Neutrophil (primary cell): ENCODE data around the gene PODXL2.

Source experiments
- H3K27ac ChIP-seq: fragments of 200-600 bp; sonication (generic); 2 replicates; pipeline ENCODE4 v1.5.1; 2016; ENCODE audit warnings: mild to moderate bottlenecking, moderate library complexity
- H3K27me3 ChIP-seq: fragments of 200-600 bp; sonication (generic); 2 replicates; pipeline ENCODE4 v1.6.0; 2016; ENCODE audit warnings: mild to moderate bottlenecking
- H3K36me3 ChIP-seq: fragments of 200-600 bp; sonication (generic); 2 replicates; pipeline ENCODE4 v1.5.1; 2017
- H3K4me1 ChIP-seq, 2 experiments: fragments of 200-600 bp in 1 of 2; sonication (generic) in 1 of 2; 1 replicate in 1 of 2; 2 replicates in 1 of 2; pipeline versions ENCODE4 v1.5.1 to v1.6.1; 2013 to 2016; ENCODE audit warnings: low read depth in 1 of 2, low read length in 1 of 2, mild to moderate bottlenecking in 1 of 2, moderate library complexity in 1 of 2; ENCODE audit not compliant: control insufficient read depth in 1 of 2, insufficient read depth in 1 of 2
- H3K4me3 ChIP-seq, 2 experiments: fragments of 200-600 bp in 1 of 2; sonication (generic) in 1 of 2; 1 replicate in 1 of 2; 2 replicates in 1 of 2; pipeline ENCODE4 v1.5.1; 2013 to 2016; ENCODE audit warnings: low read depth in 1 of 2, low read length in 1 of 2, mild to moderate bottlenecking in 1 of 2, moderate library complexity in 1 of 2
- H3K9me3 ChIP-seq: fragments of 200-600 bp; sonication (generic); 2 replicates; pipeline ENCODE4 v1.5.1; 2016
- CTCF ChIP-seq: fragments of 200-600 bp; sonication (generic); IDR thresholded peaks from 2 replicates; pipeline ENCODE4 v1.5.1; 2016; ENCODE audit warnings: antibody characterized with exemption

Gene PODXL2

GRCh38 chr3:127620637-127621375 lies 8.2 kb upstream of the PODXL2 start:
- Histone ChIP-seq H3K4me3 (no peak overlapping the region), H3K36me3 (peaks cover 63% of the 10 kb centered on the region), H3K9me3 (no peaks in the 10 kb centered on the region), H3K27me3 (peaks cover 3% of the 10 kb centered on the region), H3K4me1 (no peaks in the 10 kb centered on the region), H3K27ac (no peak overlapping the region)
- no peak for TF ChIP-seq CTCF

GRCh38 chr3:127622031-127622430 lies 7.0 kb upstream of the PODXL2 start:
- no peaks in the 10 kb centered on the region for H3K4me1 ChIP-seq
- peaks cover 54% of the 10 kb centered on the region for H3K36me3 ChIP-seq
- no peaks in the 10 kb centered on the region for H3K9me3 ChIP-seq
- H3K4me3 ChIP-seq: no peak overlapping the region
- H3K27me3 ChIP-seq: peaks cover 15% of the 10 kb centered on the region
- no peak overlapping the region for H3K27ac ChIP-seq
- no peak for TF ChIP-seq CTCF

GRCh38 chr3:127622772-127623576 lies 6.0 kb upstream of the PODXL2 start:
- no peaks in the 10 kb centered on the region for H3K4me1 ChIP-seq

GRCh38 chr3:127624063-127624462 lies 4.9 kb upstream of the PODXL2 start:
- H3K36me3 ChIP-seq: peaks cover 34% of the 10 kb centered on the region
- no peaks in the 10 kb centered on the region for H3K9me3 ChIP-seq
- H3K27ac ChIP-seq: no peak overlapping the region
- no peak overlapping the region for H3K4me3 ChIP-seq
- H3K27me3 ChIP-seq: peaks cover 34% of the 10 kb centered on the region
- H3K4me1 ChIP-seq: peaks cover 0 to 4% of the 10 kb centered on the region in 2 experiments
- no peak for TF ChIP-seq CTCF

More at GRCh38 chr3:127622772-127623576, 6.0 kb upstream of the PODXL2 start:
- Histone ChIP-seq H3K4me3 (no peak overlapping the region), H3K9me3 (no peaks in the 10 kb centered on the region), H3K27ac (no peak overlapping the region), H3K27me3 (peaks cover 25% of the 10 kb centered on the region), H3K36me3 (peaks cover 45% of the 10 kb centered on the region)
- TF ChIP-seq CTCF: no peak

- no peaks in the 10 kb centered on the region for H3K9me3 ChIP-seq
- peaks cover 52% of the 10 kb centered on the region for H3K27me3 ChIP-seq
- peaks cover 24% of the 10 kb centered on the region for H3K36me3 ChIP-seq
- H3K27ac ChIP-seq: no peak overlapping the region
- H3K4me1 ChIP-seq: peaks cover 13 to 17% of the 10 kb centered on the region in 2 experiments
- no peak overlapping the region for H3K4me3 ChIP-seq
- TF ChIP-seq CTCF: no peak
Observed at GRCh38 chr3:127625821-127626220, 3.2 kb upstream of the PODXL2 start.
